ENCODE results near the gene TULP4. TPM values are rescaled to one million over a fixed set of nuclear protein-coding genes. Genes with fewer than 3 reads are reported as not detected.
"Not testable (repeated sequence)": the region's sequence is repeated elsewhere in the genome, so short reads cannot be mapped to it uniquely, and the experiment has no call there.

The TULP4 gene
- total RNA-seq, 4 donors from 2014 or later = 76.7 to 118 (median 95.7) TPM

DNA sequence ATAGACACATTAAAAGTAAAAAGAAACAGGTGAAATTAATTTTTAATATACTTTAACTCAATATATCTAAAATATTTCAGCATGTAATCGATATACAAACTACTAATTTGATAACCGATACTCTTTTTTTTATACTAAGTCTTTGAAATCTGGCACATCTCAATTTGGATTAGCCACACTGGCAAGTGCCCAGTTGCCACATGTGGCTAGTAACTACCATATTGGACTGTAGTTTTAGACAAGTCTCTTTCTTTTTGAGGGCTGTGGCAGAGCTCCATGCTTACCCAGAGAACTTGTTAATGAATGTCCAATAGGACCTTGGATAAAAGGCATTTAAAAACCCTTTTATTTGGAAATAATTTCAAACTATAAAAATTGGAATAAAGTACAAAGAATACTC lies 17.8 kb downstream of the TULP4 start:
- TF ChIP-seq CTCF (IDR thresholded peaks at IDR 0.05) = no peak
- DNase-seq (ENCODE audit: low spot score) (no peak), ATAC-seq (ENCODE audit: low FRiP score) (no peak)

DNA sequence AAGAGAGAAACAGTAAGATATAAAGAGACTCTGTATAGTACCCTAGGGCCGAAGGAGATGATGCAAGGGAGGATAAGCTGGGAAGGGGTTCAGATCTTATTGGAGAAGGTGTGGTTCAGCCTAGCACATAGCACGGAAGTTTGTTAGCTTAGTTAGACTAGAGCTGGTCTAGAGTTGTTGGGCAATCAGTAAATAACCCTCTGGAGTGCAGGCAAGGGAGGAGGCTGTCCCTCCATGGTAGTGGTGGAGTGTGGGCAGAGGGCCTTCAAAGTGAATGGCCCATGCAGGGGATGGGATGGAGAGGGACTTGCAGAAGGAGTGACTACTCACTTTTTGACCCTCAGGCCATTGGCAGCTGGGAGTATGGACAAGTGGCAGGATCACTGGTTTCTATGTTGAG lies 20.0 kb downstream of the TULP4 start:
- ATAC-seq (ENCODE audit: low FRiP score) (no peak), DNase-seq (ENCODE audit: low spot score) (no peak)
- TF ChIP-seq CTCF (IDR thresholded peaks at IDR 0.05) = no peak

GRCh38 chr6:158333094-158333493 lies 20.8 kb downstream of the TULP4 start:
- DNase-seq (ENCODE audit: low spot score) (no peak), ATAC-seq (ENCODE audit: low FRiP score) (no peak)
- no peak for TF ChIP-seq CTCF (IDR thresholded peaks at IDR 0.05)

DNA sequence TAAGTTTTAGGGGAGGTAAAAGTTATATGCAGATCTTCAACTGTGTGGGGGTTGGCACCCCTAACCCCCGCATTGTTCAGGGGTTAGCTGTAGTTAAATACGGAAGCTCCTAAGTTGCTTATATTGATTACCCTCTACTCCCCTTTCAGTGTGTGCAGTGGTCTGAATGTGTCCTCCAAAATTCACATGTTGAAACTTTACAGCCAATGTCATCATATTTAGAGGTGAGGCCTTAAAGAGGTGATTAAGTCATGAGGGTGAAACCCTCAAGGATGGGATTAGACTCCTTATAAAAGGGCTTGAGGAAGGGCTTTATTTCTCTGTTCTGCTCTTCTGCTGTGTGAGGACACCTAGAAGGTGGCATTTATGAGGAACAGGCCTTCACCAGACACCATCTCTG lies 22.3 kb downstream of the TULP4 start:
- ATAC-seq (ENCODE audit: low FRiP score) = no peak
- DNase-seq (ENCODE audit: low spot score) = no peak

DNA sequence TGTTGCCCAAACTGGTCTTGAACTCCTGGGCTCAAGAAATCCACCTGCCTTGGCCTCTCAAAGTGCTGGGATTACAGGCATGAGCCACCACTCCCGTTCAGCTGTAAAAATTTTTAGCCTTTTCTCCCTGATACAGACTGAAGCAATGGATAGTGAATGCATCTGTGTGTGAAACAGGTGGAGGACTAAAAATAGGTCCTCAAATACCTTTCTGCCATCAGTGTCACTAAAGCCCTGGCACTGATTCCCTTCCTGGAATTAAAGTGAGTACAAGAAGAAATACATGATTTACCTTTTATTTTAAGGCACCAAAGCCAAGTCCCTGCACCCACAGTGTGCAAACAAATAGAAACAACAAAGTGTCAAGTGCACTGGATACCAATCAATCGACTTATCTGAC lies 25.1 kb downstream of the TULP4 start:
- ATAC-seq (ENCODE audit: low FRiP score) (no peak), DNase-seq (ENCODE audit: low spot score) (no peak)
- TF ChIP-seq CTCF (IDR thresholded peaks at IDR 0.05) = no peak

More for the DNA sequence above, 22.3 kb downstream of the TULP4 start:
- no peak for TF ChIP-seq CTCF (IDR thresholded peaks at IDR 0.05)

DNA sequence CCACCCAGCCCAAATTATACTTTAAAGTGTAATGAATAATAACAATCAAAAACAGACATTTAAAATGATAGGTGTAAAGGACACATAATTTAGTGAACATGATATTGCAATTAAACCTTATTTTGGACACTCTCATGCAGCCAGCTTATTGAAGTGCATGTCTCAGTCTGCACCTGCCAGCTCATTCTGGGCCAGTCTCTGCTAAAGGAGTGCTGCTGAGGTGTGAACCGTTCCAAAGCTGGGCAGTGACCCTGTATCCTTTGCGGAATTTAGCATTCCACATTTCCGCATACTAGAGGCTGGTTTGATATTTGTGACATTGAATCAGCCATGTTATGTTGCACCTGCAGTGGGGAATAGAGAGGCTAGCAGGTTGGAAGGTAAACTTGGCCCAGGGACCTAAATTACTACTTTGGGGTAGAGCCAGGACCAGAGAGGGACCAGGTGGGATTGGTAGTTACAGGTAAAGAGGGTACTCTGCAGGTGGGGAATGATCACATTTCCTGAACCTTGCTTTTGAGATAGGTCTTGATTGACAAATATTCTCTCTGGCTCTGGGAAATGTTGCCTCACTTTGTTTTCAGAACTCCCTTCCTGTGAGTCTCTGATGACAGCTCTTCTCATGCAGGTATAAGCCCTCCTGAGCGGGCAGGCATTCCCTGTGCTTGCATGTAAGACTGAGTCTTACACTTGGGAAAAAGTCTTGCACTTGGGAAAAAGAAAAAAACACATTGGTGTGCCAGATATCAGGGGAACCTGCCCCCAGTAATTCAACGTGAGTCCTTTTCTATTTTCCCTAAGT lies 26.2 kb downstream of the TULP4 start:
- no peak for DNase-seq (ENCODE audit: low spot score)
- TF ChIP-seq CTCF (IDR thresholded peaks at IDR 0.05) = no peak
- ATAC-seq (ENCODE audit: low FRiP score) = no peak

DNA sequence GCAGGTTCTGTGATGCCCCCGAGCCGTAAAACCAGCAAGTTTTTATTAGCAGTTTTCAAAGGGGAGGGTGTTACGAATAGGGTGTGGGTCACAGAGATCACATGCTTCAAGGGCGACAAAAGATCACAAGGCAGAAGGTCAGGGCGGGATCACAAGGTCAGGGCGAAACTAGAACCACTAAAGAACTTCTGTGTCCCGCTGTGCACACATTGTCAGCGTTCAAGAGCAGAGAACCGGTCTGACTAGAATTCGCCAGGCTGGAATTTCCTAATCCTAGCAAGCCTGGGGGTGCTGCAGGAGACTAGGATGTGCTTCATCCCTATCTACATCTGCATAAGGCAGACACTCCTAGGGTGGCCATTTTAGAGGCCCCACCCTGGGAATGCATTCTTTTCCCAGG lies 26.9 kb downstream of the TULP4 start:
- ATAC-seq (ENCODE audit: low FRiP score); DNase-seq (ENCODE audit: low spot score): not testable (repeated sequence)

Measured in omental fat pad (tissue), 4 donors.